Activated CD4-positive, alpha-beta memory T cell treated with anti-CD3 and anti-CD28 coated beads for 36 hours (primary cell): Measurements from ENCODE around the gene ATE1. TPM values are rescaled to one million over a fixed set of nuclear protein-coding genes. Genes with fewer than 3 reads are reported as not detected.

ENCODE experiments used
- CTCF ChIA-PET: fragments of 350-600 bp; sonication (Branson Sonifier 250); formaldehyde crosslinking; loops from one replicate; lab custom pipeline; 2021; ENCODE audit warnings: antibody characterized with exemption, inconsistent platforms; lab: Charles Lee
- POLR2A ChIA-PET: fragments of 350-600 bp; sonication (Branson Sonifier 250); formaldehyde crosslinking; loops from one replicate; lab custom pipeline; 2021; ENCODE audit warnings: antibody characterized with exemption; lab: Charles Lee
- DNase-seq: peaks from one replicate; pipeline ENCODE4 v3.0.0-alpha.2; 2020
- H3K27ac Mint-ChIP-seq: one replicate; pipeline ENCODE4 v1.8.0; 2021; ENCODE audit warnings: mixed read lengths
- H3K27me3 Mint-ChIP-seq: one replicate; pipeline ENCODE4 v1.8.0; 2021; ENCODE audit warnings: mixed read lengths
- H3K36me3 Mint-ChIP-seq: one replicate; pipeline ENCODE4 v1.8.0; 2021; ENCODE audit warnings: mixed read lengths
- H3K4me1 Mint-ChIP-seq: one replicate; pipeline ENCODE4 v1.8.0; 2021; ENCODE audit warnings: low read depth, mixed read lengths
- H3K4me3 Mint-ChIP-seq: one replicate; pipeline ENCODE4 v1.8.0; 2021; ENCODE audit warnings: mild to moderate bottlenecking, mixed read lengths
- H3K9me3 Mint-ChIP-seq: one replicate; pipeline ENCODE4 v1.8.0; 2021; ENCODE audit warnings: mixed read lengths
- intact Hi-C: fragments of 100-400 bp; cut with micrococcal nuclease; formaldehyde crosslinking; loops from one replicate; pipeline ENCODE4 v1.15.1; 2023
- total RNA-seq, 2 experiments: library from RNA; stranded (reverse); gene quantifications; one replicate each; pipeline ENCODE4 v1.2.3, GENCODE V29; 2021

Gene ATE1
- total RNA-seq, 2 experiments from 2014 or later = 19.4 to 23.1 TPM

DNA sequence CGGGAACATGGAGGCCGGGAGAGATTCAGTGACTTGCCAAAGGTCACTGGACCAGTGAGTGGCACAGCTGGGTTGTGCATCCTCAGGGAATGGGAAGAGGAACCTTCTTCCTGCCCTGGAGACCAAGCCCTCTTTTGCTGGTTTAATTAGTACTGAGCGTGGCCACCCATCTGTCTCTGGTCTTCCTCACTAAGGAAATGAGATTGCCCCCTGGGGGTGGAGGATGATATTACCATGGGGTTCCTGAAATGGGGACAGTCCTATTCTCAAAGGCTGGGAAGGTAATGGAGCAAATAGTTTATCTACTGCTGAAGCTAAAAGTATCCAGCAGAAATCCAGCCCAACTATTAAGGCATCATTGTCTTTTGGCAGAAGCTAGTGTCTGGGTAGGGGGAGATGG lies 231.0 kb downstream of the ATE1 start:
- H3K36me3 Mint-ChIP-seq = peaks cover 2% of the 10 kb centered on the region
- ChIA-PET CTCF (interaction anchor here (1.1 to 1.5 kb wide), 4 partner anchors 9 to 748 kb away, joined by 3 to 5 read pairs (median 4); no protein-coding TSS in a partner anchor), POLR2A (no interaction called here)
- H3K4me1 Mint-ChIP-seq = no peaks in the 10 kb centered on the region
- no peak overlapping the region for H3K27ac Mint-ChIP-seq
- H3K4me3 Mint-ChIP-seq = no peak overlapping the region
- peak; percentile 35 for DNase-seq
- peaks cover 10% of the 10 kb centered on the region for H3K9me3 Mint-ChIP-seq
- H3K27me3 Mint-ChIP-seq = no peaks in the 10 kb centered on the region
- intact Hi-C loops = no loop called here

DNA sequence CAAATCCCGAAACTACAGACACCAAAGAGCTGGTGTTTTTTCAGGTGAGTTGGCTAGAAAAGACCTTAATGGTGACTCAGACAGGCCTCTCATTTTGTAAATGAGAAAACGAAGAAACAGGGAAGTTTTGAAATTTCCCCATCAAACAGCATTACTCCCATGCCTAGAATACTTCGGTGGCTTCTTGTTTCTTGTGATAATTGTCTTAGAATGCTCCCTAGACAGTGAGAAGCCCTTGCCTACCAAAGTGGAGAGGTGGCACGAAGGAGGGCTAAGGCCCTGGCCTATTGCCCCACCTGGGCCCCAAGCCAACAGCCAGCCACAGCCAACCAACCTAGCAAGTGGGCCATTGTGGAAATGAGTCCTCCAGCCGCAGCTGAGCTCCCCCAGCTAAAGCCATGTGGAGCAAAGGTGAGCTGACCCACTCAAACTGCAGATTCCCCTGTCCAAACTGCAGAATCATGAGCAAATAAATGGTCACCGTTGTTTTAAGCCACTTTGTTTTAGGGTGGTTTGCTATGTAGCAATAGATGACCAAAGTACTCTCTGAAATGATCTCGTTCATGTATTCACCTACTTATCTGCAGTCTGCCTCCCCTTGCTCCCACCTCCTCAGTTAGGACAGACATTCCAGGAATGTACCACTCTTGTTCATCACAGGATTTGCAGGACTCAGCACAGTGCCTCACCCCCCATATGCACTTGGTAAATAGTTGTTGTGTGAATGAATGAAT lies 231.9 kb downstream of the ATE1 start:
- POLR2A ChIA-PET = no interaction called here

DNA sequence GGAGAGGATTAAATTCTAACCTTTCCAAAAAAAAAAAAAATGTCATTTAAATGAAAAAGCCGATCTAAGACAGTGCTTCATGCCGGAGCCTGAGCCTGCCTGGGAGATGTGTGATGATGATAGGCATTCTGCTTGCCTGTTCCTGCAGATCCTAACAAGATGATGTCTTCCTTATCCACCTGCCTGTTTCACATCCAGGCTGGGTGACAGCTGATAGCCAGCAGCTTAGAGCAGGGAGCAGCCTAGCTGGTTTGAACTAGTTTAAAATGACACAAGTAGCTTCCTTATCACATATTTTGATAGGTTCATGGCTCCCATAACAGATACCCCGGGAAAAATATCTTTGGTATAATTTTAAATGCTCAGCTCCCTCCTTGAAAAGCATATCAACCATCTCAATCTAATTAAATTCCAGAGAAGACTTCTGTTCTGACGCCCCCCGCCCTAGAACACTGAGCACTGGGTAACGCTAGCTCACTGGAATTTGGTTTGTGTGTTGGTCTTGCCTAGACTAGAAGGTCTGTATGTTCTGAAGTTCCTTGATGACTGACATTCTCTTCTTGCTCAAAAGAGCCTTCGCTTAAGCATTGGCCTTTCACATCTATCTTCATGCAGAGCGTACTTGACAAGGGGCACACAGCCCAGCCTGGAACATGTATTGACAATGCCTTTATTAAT lies 232.7 kb downstream of the ATE1 start:
- CTCF ChIA-PET = interaction anchor here (1.0 kb wide), 1 partner anchor 191 kb away, joined by 4 read pairs; no protein-coding TSS in a partner anchor

More for the DNA sequence above, 231.9 kb downstream of the ATE1 start:
- Mint-ChIP-seq H3K4me1 (no peaks in the 10 kb centered on the region), H3K4me3 (no peak overlapping the region), H3K27ac (no peak overlapping the region), H3K27me3 (no peaks in the 10 kb centered on the region), H3K9me3 (peaks cover 7% of the 10 kb centered on the region), H3K36me3 (peaks cover 2% of the 10 kb centered on the region)
- no peak for DNase-seq
- CTCF ChIA-PET = interaction anchor here (1.1 to 1.5 kb wide), 3 partner anchors 17 to 747 kb away, joined by 3 to 4 read pairs (median 4); no protein-coding TSS in a partner anchor
- intact Hi-C loops = no loop called here

GRCh38 chr10:121694327-121694965 lies 233.4 kb downstream of the ATE1 start:
- no peak for DNase-seq
- ChIA-PET CTCF (interaction anchor here (1.0 kb wide), 1 partner anchor 191 kb away, joined by 4 read pairs; no protein-coding TSS in a partner anchor), POLR2A (no interaction called here)
- H3K4me3 Mint-ChIP-seq = no peak overlapping the region
- H3K27ac Mint-ChIP-seq = no peak overlapping the region
- H3K27me3 Mint-ChIP-seq = no peaks in the 10 kb centered on the region
- no peaks in the 10 kb centered on the region for H3K36me3 Mint-ChIP-seq
- no peaks in the 10 kb centered on the region for H3K9me3 Mint-ChIP-seq
- H3K4me1 Mint-ChIP-seq = no peaks in the 10 kb centered on the region
- intact Hi-C loops = no loop called here

More for the DNA sequence above, 232.7 kb downstream of the ATE1 start:
- peaks cover 2% of the 10 kb centered on the region for H3K36me3 Mint-ChIP-seq
- H3K4me1 Mint-ChIP-seq = no peaks in the 10 kb centered on the region
- POLR2A ChIA-PET = no interaction called here
- H3K27ac Mint-ChIP-seq = no peak overlapping the region
- no peak for DNase-seq
- no peaks in the 10 kb centered on the region for H3K27me3 Mint-ChIP-seq
- intact Hi-C loops = no loop called here
- H3K9me3 Mint-ChIP-seq = peaks cover 3% of the 10 kb centered on the region
- no peak overlapping the region for H3K4me3 Mint-ChIP-seq

- ChIA-PET POLR2A (no interaction called here), CTCF (no interaction called here)
- intact Hi-C loops = no loop called here
Measured at GRCh38 chr10:121692626-121693025, 235.2 kb downstream of the ATE1 start.

DNA sequence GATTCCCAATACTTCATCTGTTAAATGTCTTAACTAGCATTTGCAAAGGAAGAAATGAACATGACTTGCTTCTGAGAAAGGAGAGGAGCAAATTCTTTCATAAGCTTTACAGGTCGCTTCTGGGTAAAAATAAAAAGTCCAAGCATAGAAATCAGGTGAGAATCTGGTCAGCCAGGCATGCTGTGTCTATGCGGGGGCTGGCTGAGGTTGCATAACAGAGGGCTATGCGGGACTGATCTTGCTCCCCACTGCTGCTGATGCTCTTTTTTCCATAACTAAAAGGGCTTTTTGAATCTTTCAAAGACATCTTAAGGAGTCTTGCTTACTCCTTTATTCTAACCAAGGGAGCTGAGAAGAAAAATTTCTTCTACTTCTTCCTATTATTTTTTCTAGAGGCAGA lies 236.9 kb downstream of the ATE1 start:
- Mint-ChIP-seq H3K4me1 (no peaks in the 10 kb centered on the region), H3K4me3 (no peak overlapping the region), H3K27me3 (no peaks in the 10 kb centered on the region), H3K27ac (no peak overlapping the region), H3K36me3 (no peaks in the 10 kb centered on the region), H3K9me3 (no peaks in the 10 kb centered on the region)
- ChIA-PET CTCF (no interaction called here), POLR2A (no interaction called here)
- DNase-seq = no peak
- intact Hi-C loops = no loop called here

More at GRCh38 chr10:121692626-121693025, 235.2 kb downstream of the ATE1 start:
- no peaks in the 10 kb centered on the region for H3K4me1 Mint-ChIP-seq
- H3K27me3 Mint-ChIP-seq = no peaks in the 10 kb centered on the region
- H3K9me3 Mint-ChIP-seq = no peaks in the 10 kb centered on the region
- no peak overlapping the region for H3K4me3 Mint-ChIP-seq
- no peak overlapping the region for H3K27ac Mint-ChIP-seq
- no peaks in the 10 kb centered on the region for H3K36me3 Mint-ChIP-seq
- DNase-seq = no peak

Other genes starting within 250 kb of the ATE1 start
- 10 to 100 TPM; 50.8 to 53.9 TPM for gene NSMCE4A, start 47.2 kb upstream of the ATE1 start, total RNA-seq
- gene TACC2, start 61.1 kb upstream of the ATE1 start, total RNA-seq = not detected